GM18517 (cell line): ENCODE data around the gene GALR2.
"Not testable (repeated sequence)": the region's sequence is repeated elsewhere in the genome, so short reads cannot be mapped to it uniquely, and the experiment has no call there.

Experiments
- ATAC-seq: cut with Tn5 transposase; IDR thresholded peaks from one replicate; pipeline ENCODE4 v1.9.1; 2021; ENCODE audit warnings: mild to moderate bottlenecking, moderate library complexity; ENCODE audit not compliant: unreplicated experiment

GALR2 gene

GRCh38 chr17:76049836-76050537, 24.6 kb upstream of the GALR2 start:
- ATAC-seq = no peak

- ATAC-seq = no peak
These were observed 23.8 kb upstream of the GALR2 start for GRCh38 chr17:76050538-76051467.

GRCh38 chr17:76051561-76051960, 23.0 kb upstream of the GALR2 start:
- ATAC-seq = no peak

GRCh38 chr17:76053246-76054111, 21.1 kb upstream of the GALR2 start:
- ATAC-seq = no peak

GRCh38 chr17:76054112-76054476, 20.5 kb upstream of the GALR2 start:
- ATAC-seq = no peak

- no peak for ATAC-seq
These were observed 17.7 kb upstream of the GALR2 start for GRCh38 chr17:76056882-76057281.

GRCh38 chr17:76058264-76058663, 16.3 kb upstream of the GALR2 start:
- ATAC-seq = not testable (repeated sequence)

GRCh38 chr17:76063875-76064546, 10.6 kb upstream of the GALR2 start:
- no peak for ATAC-seq

GRCh38 chr17:76065775-76066174, 8.8 kb upstream of the GALR2 start:
- ATAC-seq = no peak

GRCh38 chr17:76071531-76072147, 2.9 kb upstream of the GALR2 start:
- ATAC-seq = peak; percentile 35

- ATAC-seq = peak; percentile 58
These were observed 2.3 kb upstream of the GALR2 start, which contains the start of gene SRP68 for GRCh38 chr17:76072148-76072858. Gene SRP68, minus strand, starts transcription at chr17:76072517. Its CDS starts 26 bp downstream, at chr17:76072491.

- ATAC-seq = no peak
These were observed 974 bp downstream of the GALR2 start for GRCh38 chr17:76075364-76076145.

GRCh38 chr17:76076146-76076764, 1.7 kb downstream of the GALR2 start:
- ATAC-seq = no peak

GRCh38 chr17:76076765-76077583, 2.4 kb downstream of the GALR2 start:
- no peak for ATAC-seq

- no peak for ATAC-seq
These were observed 3.1 kb downstream of the GALR2 start for GRCh38 chr17:76077584-76078110.

GRCh38 chr17:76078370-76078769, 3.8 kb downstream of the GALR2 start:
- not testable (repeated sequence) for ATAC-seq
